ENCODE data around the gene UFSP2.

Gene UFSP2, protein sequence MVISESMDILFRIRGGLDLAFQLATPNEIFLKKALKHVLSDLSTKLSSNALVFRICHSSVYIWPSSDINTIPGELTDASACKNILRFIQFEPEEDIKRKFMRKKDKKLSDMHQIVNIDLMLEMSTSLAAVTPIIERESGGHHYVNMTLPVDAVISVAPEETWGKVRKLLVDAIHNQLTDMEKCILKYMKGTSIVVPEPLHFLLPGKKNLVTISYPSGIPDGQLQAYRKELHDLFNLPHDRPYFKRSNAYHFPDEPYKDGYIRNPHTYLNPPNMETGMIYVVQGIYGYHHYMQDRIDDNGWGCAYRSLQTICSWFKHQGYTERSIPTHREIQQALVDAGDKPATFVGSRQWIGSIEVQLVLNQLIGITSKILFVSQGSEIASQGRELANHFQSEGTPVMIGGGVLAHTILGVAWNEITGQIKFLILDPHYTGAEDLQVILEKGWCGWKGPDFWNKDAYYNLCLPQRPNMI

DNA sequence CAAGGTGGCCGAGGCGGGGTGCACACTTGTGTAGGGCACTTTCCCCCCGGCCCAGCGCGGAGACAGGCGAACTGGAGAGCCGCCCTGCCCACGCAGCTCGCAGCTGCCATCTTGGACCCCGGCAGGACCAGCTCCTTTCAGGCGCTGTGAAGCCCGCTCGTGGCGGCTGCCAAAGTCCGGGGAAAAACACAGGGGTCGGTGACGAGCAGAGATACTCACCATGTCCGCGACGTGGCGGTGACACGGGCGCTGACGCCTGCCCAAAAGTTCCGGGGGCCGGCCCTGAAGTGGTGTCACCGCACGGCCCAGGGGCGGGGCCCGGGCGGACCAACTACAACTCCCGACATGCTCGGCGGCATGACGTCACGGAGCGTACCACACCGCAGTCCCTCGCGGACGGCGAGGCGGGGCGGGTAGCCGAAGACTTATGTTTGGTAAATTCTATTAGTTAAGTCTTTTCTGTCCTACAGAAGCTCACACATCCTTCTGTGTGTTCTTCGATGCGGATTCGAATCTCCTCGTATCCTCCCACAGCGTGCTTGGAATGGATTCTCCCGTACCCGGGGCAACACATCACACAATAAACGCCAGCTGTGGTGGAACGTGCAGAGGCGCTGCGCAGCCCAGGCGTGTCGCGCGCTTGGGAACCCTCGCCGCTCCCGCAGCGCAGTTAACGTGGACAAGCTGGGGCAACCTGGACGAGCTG is at the start of gene UFSP2:
Gene UFSP2, minus strand, starts transcription at position 318 of the 706 bp plus-strand sequence. Its CDS starts 96 bp downstream, at position 222.
- peak; percentile 94 for DNase-seq

GRCh38 chr4:185473247-185473646 is 47.5 kb upstream of the UFSP2 start:
- no peak for DNase-seq

- DNase-seq, result no peak
Observed at GRCh38 chr4:185472103-185472542, 46.4 kb upstream of the UFSP2 start.

GRCh38 chr4:185471235-185472102 is 45.7 kb upstream of the UFSP2 start, which contains the start of gene CCDC110:
Gene CCDC110, minus strand, starts transcription at chr4:185471733. Its CDS starts 50 bp downstream, at chr4:185471683.
- peak; percentile 92 for DNase-seq

DNA sequence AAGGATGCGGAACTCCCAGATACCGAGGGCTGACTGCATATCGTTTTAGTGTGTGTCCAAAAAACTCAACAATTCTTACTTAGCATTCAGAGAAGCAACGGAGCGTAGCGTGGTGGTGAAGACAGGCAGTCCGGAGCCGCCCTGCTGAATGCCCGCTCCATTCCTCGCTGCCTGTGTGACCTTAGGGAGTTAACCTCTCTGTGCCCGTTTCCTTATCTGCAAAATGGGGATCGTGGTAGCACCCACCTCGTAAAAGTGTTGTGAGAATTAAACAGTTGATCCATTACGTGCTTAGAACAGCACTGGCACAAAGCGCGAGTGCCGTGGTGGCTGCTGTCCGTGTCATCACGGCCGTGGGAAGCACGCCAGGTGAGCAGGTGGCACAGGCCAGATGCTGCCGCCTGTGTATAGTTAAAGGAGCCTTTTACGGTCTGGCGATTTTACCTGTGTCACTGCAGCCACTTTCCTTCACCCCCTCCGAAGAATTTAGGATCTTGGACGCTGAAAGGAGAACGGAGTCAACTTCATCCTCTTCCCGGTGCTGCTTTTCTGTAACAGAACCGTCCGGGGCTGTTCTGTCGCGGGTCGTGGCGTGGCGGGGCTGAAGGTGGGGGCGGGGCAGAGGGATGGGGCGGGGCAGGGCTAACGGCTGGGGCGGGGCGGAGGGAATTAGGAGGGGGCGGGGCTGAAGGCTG is 44.9 kb upstream of the UFSP2 start:
- DNase-seq, result peak; percentile 58

- no peak for DNase-seq
Observed at GRCh38 chr4:185469580-185470154, 43.9 kb upstream of the UFSP2 start.

GRCh38 chr4:185468999-185469398 is 43.2 kb upstream of the UFSP2 start:
- no peak for DNase-seq

GRCh38 chr4:185467991-185468390 is 42.2 kb upstream of the UFSP2 start:
- DNase-seq, result no peak

- no peak for DNase-seq
Observed at GRCh38 chr4:185467101-185467500, 41.3 kb upstream of the UFSP2 start.

DNA sequence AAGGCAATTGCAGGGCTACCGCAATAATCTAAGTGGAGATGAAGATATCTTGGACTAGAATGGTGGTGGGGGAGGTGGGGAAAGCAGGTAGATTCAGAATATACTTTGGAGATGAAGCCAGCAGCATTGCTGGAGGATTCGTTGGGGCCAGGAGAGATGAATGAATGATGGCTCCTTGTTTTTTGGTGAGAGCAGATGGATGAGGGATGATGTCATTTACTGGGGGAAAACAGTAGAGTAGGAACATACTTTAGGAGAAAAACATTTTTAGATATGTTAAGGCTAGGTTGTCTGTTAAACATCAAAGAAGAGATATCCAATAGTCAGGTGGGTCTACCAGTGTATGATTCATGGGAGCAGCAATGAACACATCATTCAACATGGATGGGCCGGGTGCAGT is 39.9 kb upstream of the UFSP2 start:
- DNase-seq, result no peak

DNA sequence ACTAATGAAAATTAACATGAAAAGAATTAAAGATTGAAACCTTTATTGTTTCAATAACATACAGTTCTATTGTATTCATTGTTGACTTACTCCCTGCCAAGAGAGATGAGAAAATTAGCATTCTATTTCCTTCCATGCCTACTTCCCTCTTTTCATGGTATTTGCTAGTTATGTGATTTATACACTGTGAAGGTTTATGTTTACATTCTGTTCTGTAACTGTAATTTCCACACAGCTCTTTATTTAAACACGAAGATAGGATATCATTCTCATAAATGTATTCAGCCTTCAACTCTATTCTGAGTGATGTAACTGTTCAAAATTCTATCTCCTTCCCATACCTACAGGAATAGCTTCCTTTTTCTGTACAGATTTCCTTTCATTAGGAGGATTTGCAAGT is 39.1 kb upstream of the UFSP2 start:
- DNase-seq, result no peak

GRCh38 chr4:185464183-185464582 is 38.4 kb upstream of the UFSP2 start:
- no peak for DNase-seq

DNA sequence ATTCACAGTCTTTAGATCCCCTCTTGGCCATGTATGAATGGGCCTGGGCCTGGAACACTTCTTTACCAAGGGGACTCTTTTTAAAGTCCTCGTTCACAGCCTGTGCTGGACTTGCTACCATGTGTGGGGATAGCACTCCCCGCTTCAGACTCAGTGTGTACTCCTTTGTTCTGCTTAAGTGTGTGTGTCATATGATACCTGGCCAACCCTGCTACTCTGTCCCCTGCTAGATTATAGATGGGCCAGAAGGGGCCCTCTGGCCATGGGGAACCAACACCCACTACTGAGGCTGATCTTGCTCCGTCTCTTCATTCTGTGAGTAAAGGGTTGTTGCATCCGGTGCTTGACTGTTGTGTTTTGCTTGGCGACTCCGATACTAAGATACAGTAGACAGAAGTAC is 37.8 kb upstream of the UFSP2 start:
- DNase-seq, result no peak

DNA sequence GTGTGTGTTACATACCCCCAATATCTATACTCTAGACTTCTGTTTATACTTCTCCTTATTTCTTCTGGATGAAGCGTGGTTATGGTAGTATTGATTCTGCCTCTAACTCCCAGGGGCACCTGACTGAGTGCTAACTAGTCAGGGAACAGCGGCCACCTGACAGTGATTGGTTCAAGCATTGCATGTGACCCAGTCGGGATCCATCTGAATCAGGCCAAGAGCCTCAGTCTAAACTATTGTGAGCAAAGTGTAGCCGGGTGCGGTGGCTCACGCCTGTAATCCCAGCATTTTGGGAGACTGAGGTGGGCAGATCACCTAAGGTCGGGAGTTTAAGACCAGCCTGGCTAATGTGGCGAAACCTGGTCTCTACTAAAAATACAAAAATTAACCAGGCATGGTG is 35.8 kb upstream of the UFSP2 start:
- DNase-seq, result no peak

DNA sequence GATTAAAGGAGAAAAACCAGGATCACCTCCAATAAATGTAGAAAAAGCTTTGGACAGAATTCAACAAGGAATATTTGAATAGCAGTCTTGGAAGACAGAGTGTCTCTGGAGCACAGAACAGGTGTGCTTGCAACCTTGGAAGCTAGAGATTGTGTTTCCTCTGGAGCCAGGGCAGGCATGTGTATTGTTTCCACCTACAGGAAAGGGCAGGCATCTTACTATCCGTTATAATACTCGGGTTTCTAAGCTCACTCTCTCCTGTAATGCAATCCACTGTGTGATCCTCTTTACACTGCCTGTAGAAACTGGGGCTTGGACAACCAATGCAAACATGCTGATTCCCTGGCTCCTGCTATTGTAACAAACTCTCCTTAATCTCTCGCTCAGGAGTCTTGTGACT is 31.4 kb upstream of the UFSP2 start:
- no peak for DNase-seq

GRCh38 chr4:185456131-185456530 is 30.4 kb upstream of the UFSP2 start:
- DNase-seq, result no peak

- no peak for DNase-seq
Observed at GRCh38 chr4:185445209-185445608, 19.4 kb upstream of the UFSP2 start.

- no peak for DNase-seq
Observed at GRCh38 chr4:185441479-185441878, 15.7 kb upstream of the UFSP2 start.

- no peak for DNase-seq
Observed at GRCh38 chr4:185437809-185438208, 12.0 kb upstream of the UFSP2 start.

GRCh38 chr4:185435466-185435865 is 9.7 kb upstream of the UFSP2 start:
- DNase-seq, result no peak

GRCh38 chr4:185429660-185430059 is 3.9 kb upstream of the UFSP2 start:
- no peak for DNase-seq

Data from CD4-positive, alpha-beta T cell treated with Interleukin-12 subunit alpha and Interleukin-12 subunit beta, for 1 hour (primary cell).